Body of pancreas (tissue), 4 donors: Measurements from ENCODE around the gene ADAM17.

Experiments
- POLR2A ChIP-seq, 3 donors: fragments of 450-650 bp; IDR thresholded peaks; one replicate each; pipeline ENCODE4 v1.6.1; 2016; ENCODE audit warnings: antibody characterized with exemption in 3 of 3, mild to moderate bottlenecking in 2 of 3
- TF ChIP-seq, protein P1 (sequence below), 7 experiments: fragments of 450-650 bp in 4 of 7; fragments of 200-600 bp in 3 of 7; sonication (generic) in 3 of 7; IDR thresholded peaks; one replicate each; pipeline ENCODE4 v1.5.1; 2016 to 2019; ENCODE audit warnings: antibody characterized with exemption in 7 of 7

DNA sequence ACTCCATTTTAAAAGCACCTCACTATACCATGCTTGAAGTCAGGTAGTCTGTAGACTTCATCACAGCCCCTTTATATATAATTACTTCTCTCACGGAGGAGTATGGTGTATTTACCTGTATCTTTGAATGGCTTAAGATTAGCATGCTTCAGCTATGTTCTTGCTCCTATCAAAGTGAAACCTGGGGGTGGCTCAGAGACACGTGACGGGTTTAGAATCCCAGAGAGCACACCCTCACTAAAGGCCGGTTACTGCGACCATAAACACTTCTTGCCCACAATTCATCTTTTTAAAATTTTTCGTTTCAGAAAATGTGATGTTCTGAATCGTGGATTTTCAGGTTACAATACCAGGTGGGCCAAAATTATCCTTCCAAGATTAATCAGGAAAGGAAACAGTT is 77.7 kb downstream of the ADAM17 start:
- TF ChIP-seq, protein P1, sequence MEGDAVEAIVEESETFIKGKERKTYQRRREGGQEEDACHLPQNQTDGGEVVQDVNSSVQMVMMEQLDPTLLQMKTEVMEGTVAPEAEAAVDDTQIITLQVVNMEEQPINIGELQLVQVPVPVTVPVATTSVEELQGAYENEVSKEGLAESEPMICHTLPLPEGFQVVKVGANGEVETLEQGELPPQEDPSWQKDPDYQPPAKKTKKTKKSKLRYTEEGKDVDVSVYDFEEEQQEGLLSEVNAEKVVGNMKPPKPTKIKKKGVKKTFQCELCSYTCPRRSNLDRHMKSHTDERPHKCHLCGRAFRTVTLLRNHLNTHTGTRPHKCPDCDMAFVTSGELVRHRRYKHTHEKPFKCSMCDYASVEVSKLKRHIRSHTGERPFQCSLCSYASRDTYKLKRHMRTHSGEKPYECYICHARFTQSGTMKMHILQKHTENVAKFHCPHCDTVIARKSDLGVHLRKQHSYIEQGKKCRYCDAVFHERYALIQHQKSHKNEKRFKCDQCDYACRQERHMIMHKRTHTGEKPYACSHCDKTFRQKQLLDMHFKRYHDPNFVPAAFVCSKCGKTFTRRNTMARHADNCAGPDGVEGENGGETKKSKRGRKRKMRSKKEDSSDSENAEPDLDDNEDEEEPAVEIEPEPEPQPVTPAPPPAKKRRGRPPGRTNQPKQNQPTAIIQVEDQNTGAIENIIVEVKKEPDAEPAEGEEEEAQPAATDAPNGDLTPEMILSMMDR (IDR thresholded peaks at IDR 0.05), result no peak
- no peak for TF ChIP-seq POLR2A (IDR thresholded peaks at IDR 0.05)
